Measurements from ENCODE around the gene POMZP3.
A peak's percentile ranks its signal among the peaks of the same experiment; 100 is the strongest.
"Not testable (repeated sequence)": the region's sequence is repeated elsewhere in the genome, so short reads cannot be mapped to it uniquely, and the experiment has no call there.

DNA sequence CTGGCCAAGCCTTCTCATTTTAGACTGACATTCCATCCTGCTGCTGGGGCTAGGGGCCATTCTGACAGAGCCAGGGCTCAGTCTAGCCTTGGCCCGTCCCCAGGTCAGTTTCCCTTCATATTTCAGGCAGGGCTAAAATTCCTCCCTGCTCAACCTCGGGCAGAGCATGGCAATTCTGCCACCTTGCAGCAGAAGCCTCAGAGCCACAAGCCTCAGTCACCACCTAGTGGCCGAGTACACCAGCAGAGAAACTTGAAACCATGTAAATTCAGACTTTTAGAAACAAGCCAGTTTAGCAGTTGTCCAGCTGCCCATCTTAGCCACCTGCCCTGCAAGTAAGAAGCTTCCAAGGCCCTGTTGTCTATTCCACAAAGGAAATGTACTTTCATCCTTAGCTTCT is 13.3 kb downstream of the POMZP3 start:
- TF ChIP-seq POLR2A (IDR thresholded peaks at IDR 0.05): not testable (repeated sequence)
- TF ChIP-seq, protein P1, sequence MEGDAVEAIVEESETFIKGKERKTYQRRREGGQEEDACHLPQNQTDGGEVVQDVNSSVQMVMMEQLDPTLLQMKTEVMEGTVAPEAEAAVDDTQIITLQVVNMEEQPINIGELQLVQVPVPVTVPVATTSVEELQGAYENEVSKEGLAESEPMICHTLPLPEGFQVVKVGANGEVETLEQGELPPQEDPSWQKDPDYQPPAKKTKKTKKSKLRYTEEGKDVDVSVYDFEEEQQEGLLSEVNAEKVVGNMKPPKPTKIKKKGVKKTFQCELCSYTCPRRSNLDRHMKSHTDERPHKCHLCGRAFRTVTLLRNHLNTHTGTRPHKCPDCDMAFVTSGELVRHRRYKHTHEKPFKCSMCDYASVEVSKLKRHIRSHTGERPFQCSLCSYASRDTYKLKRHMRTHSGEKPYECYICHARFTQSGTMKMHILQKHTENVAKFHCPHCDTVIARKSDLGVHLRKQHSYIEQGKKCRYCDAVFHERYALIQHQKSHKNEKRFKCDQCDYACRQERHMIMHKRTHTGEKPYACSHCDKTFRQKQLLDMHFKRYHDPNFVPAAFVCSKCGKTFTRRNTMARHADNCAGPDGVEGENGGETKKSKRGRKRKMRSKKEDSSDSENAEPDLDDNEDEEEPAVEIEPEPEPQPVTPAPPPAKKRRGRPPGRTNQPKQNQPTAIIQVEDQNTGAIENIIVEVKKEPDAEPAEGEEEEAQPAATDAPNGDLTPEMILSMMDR (IDR thresholded peaks at IDR 0.05): peak in 1 of 3 experiments; percentile 26

All from testis (tissue), 2 donors.